ENCODE measurements around the gene LLCFC1.

DNA sequence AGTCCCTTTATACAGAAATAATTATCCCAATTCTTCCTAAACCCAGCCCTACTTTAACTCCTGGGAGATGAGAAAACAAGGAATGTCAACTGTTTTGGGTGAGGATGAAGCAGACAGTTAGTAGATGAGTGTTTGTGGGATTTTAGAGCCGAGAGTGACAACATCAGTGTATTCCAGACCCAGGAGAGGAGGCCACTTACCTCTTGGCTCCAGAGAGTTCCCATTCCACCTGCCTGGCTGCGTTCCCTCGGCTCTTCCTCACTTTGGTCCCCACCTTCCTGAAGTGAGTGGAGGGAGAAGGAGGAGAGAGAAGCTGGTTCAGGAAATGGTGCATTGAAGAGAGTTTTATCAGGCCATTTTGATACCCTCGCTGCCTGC is 22.3 kb downstream of the LLCFC1 start:
- no peak for TF ChIP-seq POLR2A (IDR thresholded peaks at IDR 0.05; ENCODE audit: low read depth)
- no peak for TF ChIP-seq EP300 (IDR thresholded peaks at IDR 0.05)

All from esophagus muscularis mucosa (tissue), 2 donors.